Kidney (tissue), 14 donors: Measurements from ENCODE around the gene NOL9. TPM values are rescaled to one million over a fixed set of nuclear protein-coding genes. Genes with fewer than 3 reads are reported as not detected.

ENCODE experiments used
- DNase-seq, 5 donors: peaks; one replicate each; pipeline ENCODE4 v3.0.0-alpha.2; 2013 to 2020
- FAIRE-seq: peaks from 2 replicates; lab custom pipeline; 2012; peaks lifted over from hg19 to GRCh38; lab: Jason Lieb, UNC
- H3K27ac ChIP-seq, 2 donors: one replicate each; pipeline ENCODE4 v1.7.0; 2013; ENCODE audit warnings: low read depth in 2 of 2, low read length in 2 of 2, inconsistent platforms in 1 of 2
- H3K27me3 ChIP-seq: one replicate; pipeline ENCODE4 v1.7.1; 2013; ENCODE audit warnings: low read length, inconsistent platforms; ENCODE audit not compliant: control insufficient read depth, insufficient read depth
- H3K36me3 ChIP-seq, 3 donors: one replicate each; pipeline versions ENCODE4 v1.7.0 to v1.7.1; 2013; ENCODE audit warnings: low read length in 3 of 3, control low read depth in 1 of 3, inconsistent platforms in 1 of 3; ENCODE audit not compliant: insufficient read depth in 3 of 3, control insufficient read depth in 2 of 3
- H3K4me1 ChIP-seq, 3 donors: one replicate each; pipeline versions ENCODE4 v1.7.0 to v1.7.1; 2013; ENCODE audit warnings: low read length in 3 of 3, inconsistent platforms in 1 of 3, low read depth in 1 of 3; ENCODE audit not compliant: control insufficient read depth in 2 of 3, insufficient read depth in 2 of 3
- H3K4me3 ChIP-seq, 3 donors: one replicate each; pipeline versions ENCODE4 v1.7.0 to v1.8.1; 2013; ENCODE audit warnings: low read length in 3 of 3, control low read depth in 1 of 3, inconsistent platforms in 1 of 3
- H3K9ac ChIP-seq, 3 donors: one replicate each; pipeline versions ENCODE4 v1.7.0 to v1.7.1; 2013; ENCODE audit warnings: low read length in 3 of 3, control low read depth in 1 of 3, inconsistent platforms in 1 of 3
- H3K9me3 ChIP-seq, 3 donors: one replicate each; pipeline versions ENCODE4 v1.7.0 to v1.7.1; 2013; ENCODE audit warnings: low read length in 3 of 3, control low read depth in 1 of 3, inconsistent platforms in 1 of 3; ENCODE audit not compliant: control insufficient read depth in 2 of 3, insufficient read depth in 1 of 3
- intact Hi-C: fragments of 100-400 bp; cut with DNase I; formaldehyde crosslinking; loops from one replicate; pipeline ENCODE4 v1.11.1; 2022
- polyA plus RNA-seq: library from polyadenylated mRNA; stranded (reverse); fragments of 350-450 nt; fragmentation: Illumina TruSeq; extraction: RNeasy Lipid Tissue Mini Kit (QIAGEN cat#74804); gene quantifications from one replicate; pipeline ENCODE4 v1.2.3, GENCODE V29; 2014; ENCODE audit warnings: low read depth, low replicate concordance; ENCODE audit not compliant: insufficient read depth
- total RNA-seq: library from RNA; stranded (reverse); fragmentation: NEBNext Ultra II Directional; extraction: Animal tissue kit (Norgen Biotek cat#: 25700); gene quantifications from one replicate; pipeline ENCODE4 v1.2.1, GENCODE V29; 2021
- TF ChIP-seq, protein P1 (sequence below): IDR thresholded peaks from 3 replicates; pipeline ENCODE4 v1.5.1; 2012; ENCODE audit warnings: mild to moderate bottlenecking, moderate library complexity, borderline replicate concordance; ENCODE audit not compliant: insufficient read depth; ENCODE audit errors: extremely low read depth
- donor health status: control.
- donor health status: control.
- donor health status: control.
- donor health status: control.
- donor health status: control.
- donor health status: DM: yes; HTN: yes; CAD: no.
- donor health status: Normal renal cell carcinoma (clear cell type).

The NOL9 gene
- total and polyA plus RNA-seq, 2 donors from 2014 or later = 4.3 to 28.7 TPM

- no peak for FAIRE-seq
- no peak overlapping the region for H3K4me3 ChIP-seq
Observed at GRCh38 chr1:6474815-6475282, 79.5 kb downstream of the NOL9 start.

GRCh38 chr1:6473974-6474814 is 80.1 kb downstream of the NOL9 start:
- Histone ChIP-seq H3K4me3 (no peak overlapping the region), H3K27me3 (no peaks in the 10 kb centered on the region), H3K9me3 (no peaks in the 10 kb centered on the region), H3K9ac (no peak overlapping the region), H3K27ac (no peak overlapping the region), H3K4me1 (no peaks in the 10 kb centered on the region), H3K36me3 (no peaks in the 10 kb centered on the region)
- FAIRE-seq (no peak), DNase-seq (peak in 1 of 5 donors; percentile 78)
- intact Hi-C loops = no loop called here
- TF ChIP-seq, protein P1, sequence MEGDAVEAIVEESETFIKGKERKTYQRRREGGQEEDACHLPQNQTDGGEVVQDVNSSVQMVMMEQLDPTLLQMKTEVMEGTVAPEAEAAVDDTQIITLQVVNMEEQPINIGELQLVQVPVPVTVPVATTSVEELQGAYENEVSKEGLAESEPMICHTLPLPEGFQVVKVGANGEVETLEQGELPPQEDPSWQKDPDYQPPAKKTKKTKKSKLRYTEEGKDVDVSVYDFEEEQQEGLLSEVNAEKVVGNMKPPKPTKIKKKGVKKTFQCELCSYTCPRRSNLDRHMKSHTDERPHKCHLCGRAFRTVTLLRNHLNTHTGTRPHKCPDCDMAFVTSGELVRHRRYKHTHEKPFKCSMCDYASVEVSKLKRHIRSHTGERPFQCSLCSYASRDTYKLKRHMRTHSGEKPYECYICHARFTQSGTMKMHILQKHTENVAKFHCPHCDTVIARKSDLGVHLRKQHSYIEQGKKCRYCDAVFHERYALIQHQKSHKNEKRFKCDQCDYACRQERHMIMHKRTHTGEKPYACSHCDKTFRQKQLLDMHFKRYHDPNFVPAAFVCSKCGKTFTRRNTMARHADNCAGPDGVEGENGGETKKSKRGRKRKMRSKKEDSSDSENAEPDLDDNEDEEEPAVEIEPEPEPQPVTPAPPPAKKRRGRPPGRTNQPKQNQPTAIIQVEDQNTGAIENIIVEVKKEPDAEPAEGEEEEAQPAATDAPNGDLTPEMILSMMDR = no peak

More at GRCh38 chr1:6474815-6475282, 79.5 kb downstream of the NOL9 start:
- H3K4me1 ChIP-seq = no peaks in the 10 kb centered on the region
- TF ChIP-seq, protein P1 = no peak
- H3K27me3 ChIP-seq = no peaks in the 10 kb centered on the region
- H3K9me3 ChIP-seq = no peaks in the 10 kb centered on the region
- intact Hi-C loops = no loop called here
- no peaks in the 10 kb centered on the region for H3K36me3 ChIP-seq
- peak in 2 of 5 donors; percentile 62 to 67 for DNase-seq
- H3K27ac ChIP-seq = no peak overlapping the region
- H3K9ac ChIP-seq = no peak overlapping the region

GRCh38 chr1:6473156-6473555 is 81.2 kb downstream of the NOL9 start:
- no peaks in the 10 kb centered on the region for H3K36me3 ChIP-seq
- no peaks in the 10 kb centered on the region for H3K4me1 ChIP-seq
- no peaks in the 10 kb centered on the region for H3K9me3 ChIP-seq
- no peak overlapping the region for H3K4me3 ChIP-seq
- H3K27me3 ChIP-seq = no peaks in the 10 kb centered on the region
- no peak overlapping the region for H3K9ac ChIP-seq
- FAIRE-seq (no peak), DNase-seq (peak in 1 of 5 donors; percentile 79)
- intact Hi-C loops = no loop called here
- TF ChIP-seq, protein P1 = no peak
- H3K27ac ChIP-seq = no peak overlapping the region
